GM19452 (cell line): ENCODE measurements around the gene KDM4B.

Experiments used
- ATAC-seq: cut with Tn5 transposase; IDR thresholded peaks from one replicate; pipeline ENCODE4 v1.9.1; 2021; ENCODE audit not compliant: unreplicated experiment

KDM4B gene

DNA sequence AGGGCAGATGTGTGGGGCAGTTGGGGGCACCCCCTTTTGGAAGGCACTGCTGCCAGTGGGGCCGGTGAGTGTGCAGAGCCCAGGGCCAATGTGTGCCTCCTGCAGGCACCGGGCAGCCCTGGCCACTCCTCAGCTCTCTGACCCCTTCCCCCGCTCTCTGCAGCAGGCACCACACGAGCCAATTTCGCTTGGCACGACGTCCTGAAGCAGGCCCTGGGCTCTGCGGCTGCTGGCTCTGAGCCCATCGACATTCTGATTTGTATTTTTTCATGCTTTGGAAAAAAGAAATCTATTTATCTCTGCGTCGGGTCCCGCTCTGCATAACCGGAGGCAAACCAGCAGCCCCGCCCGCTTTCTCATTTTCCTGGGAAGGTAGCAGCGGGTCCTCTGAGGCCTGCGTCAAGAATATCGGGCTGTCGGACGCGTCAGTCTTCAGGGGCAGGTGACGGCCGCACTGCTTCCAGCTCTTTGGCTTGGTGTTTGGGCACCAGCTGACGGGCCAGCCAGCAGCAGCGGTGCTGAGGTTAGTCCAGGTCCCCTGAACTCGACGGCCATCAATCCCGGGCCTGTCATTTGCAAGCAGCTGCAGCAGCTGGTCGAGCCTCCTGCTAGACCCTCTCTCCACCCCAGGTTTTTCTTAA lies 134.3 kb downstream of the KDM4B start:
- ATAC-seq, result no peak

DNA sequence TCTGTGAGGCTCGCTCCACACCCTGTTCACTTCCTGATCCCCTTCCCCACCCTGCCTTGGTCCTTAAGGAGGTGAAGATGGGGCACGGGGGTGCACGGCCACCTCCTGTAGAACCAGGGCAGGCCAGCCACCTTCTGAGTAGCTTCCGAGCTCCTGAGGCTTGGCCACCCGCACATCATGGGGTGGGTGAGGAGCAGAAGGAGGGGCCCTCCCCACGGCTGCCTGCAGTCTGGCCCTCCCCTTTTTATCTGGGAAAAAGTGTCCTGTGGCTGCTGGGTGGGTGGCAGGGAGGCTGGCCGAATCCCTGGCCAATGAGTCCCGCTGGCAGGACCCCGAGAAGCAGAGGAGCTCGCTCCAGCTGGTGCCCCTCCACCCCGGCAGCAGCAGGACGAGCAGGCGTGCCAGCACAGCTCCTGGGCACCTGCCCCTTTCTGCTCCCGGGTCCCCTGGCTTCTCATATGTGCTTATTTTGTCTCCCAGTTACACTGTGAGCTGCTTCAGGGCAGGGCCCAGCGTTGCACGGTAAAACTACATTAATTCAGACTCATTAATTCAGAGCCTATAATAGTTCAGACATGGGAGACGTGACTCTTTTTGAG lies 135.0 kb downstream of the KDM4B start:
- ATAC-seq, result no peak

- no peak for ATAC-seq
These were observed 136.0 kb downstream of the KDM4B start for GRCh38 chr19:5104871-5105351.

DNA sequence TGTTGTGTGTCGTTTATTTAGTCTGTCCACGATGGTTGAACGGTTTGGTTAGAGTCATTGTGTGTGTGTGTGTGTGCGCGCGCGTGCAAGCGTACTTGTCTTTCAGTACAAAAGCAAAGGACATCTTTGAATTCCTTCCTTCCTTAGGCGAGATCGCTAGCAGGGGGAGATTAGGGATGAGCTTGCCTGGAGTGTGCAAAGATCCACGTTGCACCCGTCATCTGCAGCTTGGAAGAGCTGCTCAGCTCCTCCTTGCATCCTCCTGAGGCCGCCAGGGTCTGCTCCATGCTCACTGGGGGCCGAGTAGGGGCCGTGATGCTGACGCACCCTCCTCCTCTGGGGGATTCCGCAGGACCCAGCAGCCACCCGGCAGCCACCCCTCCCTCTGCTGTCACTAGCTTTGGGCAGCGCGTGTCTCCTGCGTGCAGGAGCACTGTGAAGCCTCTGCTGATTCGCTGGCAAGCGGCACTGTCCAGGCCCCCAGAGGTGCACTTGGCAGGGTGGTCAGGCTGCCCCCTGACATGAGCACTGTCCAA lies 137.3 kb downstream of the KDM4B start:
- ATAC-seq, result no peak

- ATAC-seq, result no peak
These were observed 138.1 kb downstream of the KDM4B start for GRCh38 chr19:5106971-5107370.

DNA sequence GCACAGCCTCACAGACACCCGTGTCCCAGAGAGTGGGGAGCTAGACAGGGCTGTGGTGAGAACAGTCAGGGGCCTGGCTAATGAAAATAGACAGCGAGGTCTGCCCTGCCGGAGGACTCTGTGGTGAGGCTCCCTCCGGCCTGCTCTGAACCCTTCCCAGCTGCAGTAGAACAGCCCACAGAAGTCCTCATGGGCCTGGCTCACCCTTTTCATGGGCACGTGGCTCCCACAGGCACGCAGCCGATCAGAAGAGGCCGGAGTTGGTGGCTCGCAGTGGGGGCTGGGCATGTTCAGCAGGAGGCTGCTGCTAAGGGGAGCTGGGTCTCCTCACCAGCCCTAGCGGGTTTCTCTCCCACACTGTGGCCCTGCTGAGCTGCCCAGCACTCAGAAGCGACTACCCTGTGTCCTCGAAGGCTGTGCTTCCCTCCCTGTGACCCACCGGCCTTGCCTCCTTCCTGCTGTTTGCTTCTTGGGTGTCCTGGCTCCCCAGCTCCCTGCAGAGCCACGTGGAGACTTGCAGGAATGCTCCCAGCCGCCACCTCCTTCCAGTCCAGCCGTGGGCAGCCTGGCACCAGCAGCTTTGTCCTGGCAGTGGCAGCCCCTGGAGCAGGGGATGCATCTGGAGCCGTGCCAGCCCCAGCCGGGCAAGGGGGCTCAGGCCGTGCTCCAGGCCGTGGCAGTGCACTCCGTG lies 138.7 kb downstream of the KDM4B start:
- no peak for ATAC-seq

DNA sequence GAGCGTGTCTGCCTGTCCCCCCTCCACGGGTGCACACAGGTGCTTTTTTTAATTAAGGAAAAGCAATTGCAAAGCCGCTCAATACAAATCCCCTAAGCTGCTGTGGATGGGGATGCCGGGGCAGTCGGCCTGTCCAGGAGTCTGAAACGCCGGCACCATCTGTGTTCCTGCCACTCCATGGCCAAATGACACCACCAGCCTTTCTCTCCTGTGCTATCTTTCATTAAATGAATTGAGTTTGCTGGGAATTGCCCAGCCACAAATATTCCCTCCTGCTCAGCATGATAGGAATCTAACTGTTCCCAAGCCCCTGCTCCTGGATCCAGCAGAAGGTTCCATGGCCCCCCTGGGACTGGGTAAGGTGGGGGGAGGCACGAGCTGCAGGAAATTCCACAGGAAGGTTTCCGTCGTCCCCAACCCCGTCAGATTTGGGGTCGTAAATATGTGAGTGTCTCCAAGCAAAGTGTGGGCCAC lies 139.2 kb downstream of the KDM4B start:
- no peak for ATAC-seq

DNA sequence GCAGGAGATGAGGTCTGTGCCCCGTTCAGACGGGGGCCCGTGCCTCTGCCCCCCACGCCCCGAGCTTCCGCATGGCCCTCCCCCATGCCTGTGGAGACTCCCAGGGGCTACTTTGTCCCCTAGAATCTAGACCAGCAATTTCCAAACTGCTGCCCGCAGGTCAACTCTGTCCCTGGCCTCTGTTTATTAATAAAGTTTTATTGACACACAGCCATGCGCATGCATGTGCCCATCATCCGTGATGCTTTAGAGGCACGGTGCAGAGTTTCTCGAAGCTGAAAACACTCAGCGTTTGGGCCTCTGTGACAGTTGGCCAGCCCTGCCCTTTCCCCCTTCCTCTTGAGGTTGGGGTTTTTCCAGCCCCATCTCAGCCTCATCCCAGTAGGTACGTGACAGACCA lies 140.0 kb downstream of the KDM4B start:
- no peak for ATAC-seq

GRCh38 chr19:5109560-5109959 lies 140.6 kb downstream of the KDM4B start:
- no peak for ATAC-seq

DNA sequence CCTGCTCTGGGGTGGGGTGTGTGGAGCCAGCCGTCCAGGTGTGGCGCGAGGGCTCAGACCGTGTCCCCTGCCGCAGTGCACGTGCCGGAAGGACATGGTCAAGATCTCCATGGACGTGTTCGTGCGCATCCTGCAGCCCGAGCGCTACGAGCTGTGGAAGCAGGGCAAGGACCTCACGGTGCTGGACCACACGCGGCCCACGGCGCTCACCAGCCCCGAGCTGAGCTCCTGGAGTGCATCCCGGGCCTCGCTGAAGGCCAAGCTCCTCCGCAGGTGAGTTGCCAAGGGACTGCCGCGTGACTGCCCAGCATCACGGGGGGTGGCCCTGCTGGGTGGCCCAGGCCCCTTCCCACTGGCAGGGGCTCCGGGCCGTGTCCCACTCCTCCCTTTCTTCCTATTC lies 141.6 kb downstream of the KDM4B start:
- no peak for ATAC-seq

DNA sequence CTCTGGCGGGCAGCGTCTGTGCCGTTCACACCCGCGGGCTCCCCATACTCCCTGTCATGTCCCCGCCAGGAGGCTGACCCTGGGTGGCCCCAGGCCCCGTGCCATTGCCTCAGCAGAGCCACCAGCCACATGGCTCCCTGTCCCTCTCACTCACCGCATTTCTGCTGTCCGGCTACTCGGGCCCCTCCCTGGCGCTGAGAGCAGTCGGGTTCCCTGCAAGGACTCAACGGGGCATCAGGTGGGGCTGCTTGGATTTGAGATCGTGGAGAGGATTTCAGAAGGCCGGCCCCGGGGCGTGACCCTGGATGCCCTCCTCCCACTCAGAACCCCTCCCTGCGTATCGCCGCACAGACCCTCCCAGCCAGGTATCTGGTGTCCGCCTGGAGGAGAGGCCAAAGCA lies 142.1 kb downstream of the KDM4B start:
- ATAC-seq, result no peak

DNA sequence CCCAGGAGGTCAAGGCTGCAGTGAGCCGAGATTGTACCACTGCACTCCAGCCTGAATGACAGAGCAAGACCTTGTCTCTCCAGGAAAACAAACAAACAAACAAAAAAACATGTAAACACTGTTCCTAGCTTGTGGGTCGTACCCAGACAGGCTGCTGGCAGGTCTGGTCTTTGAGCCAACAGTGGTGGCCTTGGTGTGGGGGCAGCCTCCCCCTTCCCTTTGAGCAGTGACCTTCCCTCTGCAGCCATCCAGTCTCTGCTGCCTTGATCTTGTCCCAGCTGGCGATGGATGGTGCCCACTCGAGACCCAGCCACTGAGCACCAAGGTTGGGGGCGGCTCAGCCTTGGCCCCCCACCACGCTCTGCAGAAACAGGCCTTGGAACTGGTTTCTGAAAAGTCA lies 143.3 kb downstream of the KDM4B start:
- no peak for ATAC-seq

DNA sequence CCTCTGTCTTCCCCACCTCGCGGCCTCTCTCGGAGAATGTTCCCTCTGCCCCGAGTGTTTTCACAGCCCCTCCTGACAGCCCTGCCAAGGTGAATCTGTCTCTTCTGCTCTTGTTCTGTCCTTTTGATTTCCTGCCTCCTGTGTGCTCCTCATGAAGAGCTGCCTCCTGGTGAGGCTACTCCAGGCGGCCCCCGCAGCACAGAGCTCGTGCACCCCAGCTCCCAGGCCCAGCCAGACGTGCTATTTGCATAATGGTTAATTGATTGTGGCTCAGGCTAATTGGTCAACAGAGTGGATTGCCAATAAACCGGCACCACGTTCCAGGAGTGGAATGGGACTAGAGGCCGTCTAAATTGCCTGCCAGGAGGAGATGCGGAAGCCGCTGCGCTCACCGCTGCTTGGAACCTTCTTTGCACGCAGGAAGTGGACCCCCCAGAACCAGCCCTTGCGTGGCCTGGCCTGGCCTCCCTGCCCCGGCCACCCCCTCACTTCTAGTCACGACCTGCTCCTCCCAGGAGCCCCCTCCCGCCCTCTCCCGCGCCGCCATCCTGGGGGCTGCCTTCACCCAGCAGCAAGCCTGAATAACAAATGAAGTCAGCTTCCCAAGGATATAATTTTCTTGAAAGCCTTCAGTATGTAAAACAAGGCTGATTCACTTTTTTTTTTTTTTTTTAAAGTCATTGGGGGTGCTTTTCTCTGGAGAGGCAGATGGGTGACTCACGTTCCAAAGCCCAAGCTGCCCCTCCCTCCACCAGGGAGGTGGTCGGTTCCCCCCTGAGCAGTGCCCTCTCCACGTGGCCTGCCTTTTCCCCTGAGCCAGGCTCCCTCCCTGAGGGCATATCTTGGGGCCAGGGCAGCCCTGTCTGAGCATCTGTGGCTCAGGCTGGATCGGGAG lies 144.0 kb downstream of the KDM4B start:
- ATAC-seq, result no peak

DNA sequence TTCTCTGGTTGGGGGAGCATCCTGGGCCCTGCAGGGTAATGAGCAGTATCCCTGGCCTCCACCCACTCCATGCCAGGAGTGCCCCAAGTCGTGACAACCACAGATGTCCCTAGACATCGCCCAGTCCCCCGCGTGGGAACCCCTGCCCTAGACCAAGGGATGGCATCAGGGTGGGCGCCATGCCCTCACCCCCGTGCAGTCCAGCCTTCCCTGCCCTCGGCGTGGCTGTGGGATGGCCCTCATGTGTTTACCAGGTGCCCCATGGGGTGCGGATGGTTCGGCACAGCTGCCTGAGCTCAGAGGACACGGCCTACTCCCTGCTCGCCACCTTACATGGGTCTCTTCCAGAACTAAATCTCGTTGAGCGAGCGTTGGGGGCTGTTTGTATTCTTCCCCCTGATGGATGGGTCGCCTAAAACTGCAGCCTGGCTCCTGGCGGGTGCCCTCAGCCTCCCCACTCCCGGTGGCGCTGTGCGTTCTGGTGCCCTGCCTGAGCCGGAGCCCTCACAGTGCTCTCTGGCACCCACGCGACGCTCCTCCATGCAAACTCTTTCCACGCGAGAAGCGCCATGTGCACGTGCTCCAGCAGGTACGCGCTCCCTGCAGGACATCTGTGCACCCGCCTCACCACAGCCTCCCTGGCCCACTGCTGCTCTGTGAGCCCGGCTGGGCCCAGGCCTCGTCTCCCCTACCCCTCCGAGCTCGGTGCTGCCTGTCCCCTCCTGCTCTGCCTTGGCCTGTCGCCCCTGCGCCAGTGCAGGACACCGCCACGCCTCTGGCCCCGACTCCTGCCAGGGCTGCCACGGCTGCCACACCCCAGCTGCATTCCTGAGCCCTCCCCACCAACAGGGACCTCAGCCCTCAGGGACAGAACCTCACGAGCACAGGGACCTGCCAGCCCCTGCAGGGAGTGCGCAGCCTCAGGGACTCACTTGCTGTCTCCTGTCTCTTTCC lies 145.0 kb downstream of the KDM4B start:
- ATAC-seq, result no peak

DNA sequence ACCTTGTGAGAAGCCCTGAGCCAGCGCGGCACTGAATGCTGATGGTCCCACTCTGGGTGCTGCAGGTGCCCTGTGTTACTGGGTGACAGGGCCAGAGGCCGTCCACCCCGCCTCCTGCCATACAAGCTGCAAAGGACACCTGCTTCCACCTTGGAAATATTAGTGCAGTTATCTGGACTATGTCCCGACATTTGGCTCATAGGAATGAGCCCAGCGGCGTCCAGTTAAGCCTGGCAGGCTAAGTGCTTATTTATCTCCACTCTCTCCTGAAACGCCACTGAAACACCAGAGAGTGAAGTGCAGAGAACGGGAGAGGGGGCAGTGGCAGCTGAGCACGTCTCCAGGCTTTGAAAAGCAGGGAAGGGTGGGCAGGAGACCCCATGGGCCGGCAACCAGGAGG lies 145.8 kb downstream of the KDM4B start:
- no peak for ATAC-seq

DNA sequence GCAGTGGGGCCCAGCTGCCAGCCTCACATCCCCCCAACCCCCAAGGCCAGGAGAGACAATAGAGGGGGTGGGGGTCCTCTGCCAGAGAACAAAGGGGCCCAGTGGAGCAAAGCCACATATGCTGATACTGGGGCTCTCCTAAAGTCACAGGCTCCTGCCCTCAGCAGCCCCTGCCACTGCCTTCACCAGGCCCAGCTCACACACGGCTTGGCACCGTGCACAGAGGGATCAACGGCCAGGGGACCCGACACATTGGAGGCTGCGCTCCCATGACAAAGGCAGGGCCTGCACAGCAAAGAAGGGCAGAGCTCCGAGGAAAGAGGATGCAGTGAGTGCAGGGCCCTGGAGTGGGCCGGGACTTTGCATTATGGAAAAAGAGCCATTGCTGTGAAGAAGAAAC lies 146.4 kb downstream of the KDM4B start:
- ATAC-seq, result no peak

GRCh38 chr19:5115771-5116202 lies 146.9 kb downstream of the KDM4B start:
- ATAC-seq, result no peak

DNA sequence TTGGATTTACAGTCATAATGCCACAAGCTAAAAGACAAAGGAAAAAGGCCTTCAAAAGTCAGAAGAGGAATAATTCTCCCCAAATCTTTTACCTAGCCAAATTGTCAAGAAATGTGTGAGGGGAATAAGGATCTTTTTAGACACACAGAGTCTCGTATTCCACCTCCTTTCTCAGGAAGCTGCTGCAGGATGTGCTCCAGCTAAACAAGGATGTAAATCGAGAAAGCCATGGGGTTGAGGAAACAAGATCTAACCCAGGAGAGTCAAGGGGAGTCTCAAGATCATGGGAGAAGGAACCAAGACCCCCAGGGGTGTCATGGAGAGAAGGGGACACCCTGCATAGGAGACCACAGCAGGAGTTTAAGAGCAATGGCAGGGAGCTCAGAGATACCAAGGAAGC lies 147.4 kb downstream of the KDM4B start:
- ATAC-seq, result no peak

DNA sequence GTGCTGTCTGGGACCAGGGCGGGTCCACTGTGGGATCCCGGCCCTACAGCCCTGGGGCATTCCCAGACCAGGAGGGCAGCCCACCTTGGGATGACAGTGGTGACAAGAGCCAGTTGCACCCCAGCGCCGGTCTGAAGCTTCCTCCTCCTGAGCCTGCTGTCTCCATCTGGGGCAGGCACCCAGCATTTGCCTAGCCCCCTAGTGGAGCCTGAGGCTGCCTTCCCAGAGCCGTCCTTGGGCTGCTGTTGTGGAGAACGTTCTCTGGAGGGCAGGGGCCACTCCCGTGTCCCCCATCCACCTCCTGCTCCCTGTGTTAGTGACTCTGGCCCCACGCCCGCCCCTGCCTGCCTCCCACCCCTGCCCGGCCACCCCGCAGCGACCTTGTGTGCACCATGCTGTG lies 148.5 kb downstream of the KDM4B start:
- ATAC-seq, result no peak

DNA sequence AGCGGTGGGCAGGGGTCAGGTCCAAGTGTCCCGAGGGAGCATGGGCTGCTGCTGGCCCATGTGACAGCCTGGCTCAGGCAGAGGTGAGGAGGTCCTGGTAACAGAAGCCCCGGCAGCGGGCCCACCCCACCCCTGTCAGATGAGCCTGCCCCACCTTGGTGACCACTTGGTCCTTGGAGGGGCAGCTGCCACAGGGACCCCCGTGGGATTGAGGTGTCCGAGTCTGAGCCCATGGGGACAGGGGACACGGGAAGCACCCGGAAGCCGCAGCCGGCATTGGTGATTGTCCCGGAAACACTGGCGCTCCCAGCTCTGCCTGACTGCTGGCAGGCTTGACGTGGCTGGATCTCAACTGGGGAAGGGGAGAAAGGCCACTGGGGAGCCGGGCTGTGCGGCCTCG lies 149.1 kb downstream of the KDM4B start:
- ATAC-seq, result no peak
